HCT116 (cell line): ENCODE measurements around the gene TMEM86B. TPM values are rescaled to one million over a fixed set of nuclear protein-coding genes. Genes with fewer than 3 reads are reported as not detected.

Source experiments
- ATAC-seq: fragments of 200-7000 bp; cut with Tn5 transposase; 2 replicates; pipeline ENCODE4 v1.9.1; 2020; ENCODE audit warnings: mild to moderate bottlenecking, moderate library complexity
- BruUV-seq: library from RNA; stranded (reverse); fragments of 400-500 nt; replicated peaks from 2 replicates; lab custom pipeline; 2021; lab: Mats Ljungman, UMichigan
- CTCF ChIA-PET: fragments of 300-600 bp; sonication (Branson Sonifier 250); formaldehyde crosslinking; loops from one replicate; lab custom pipeline; 2021; ENCODE audit warnings: antibody characterized with exemption; lab: Charles Lee
- POLR2A ChIA-PET: fragments of 300-600, 350-600 bp; sonication (Branson Sonifier 250); formaldehyde crosslinking; loops from one replicate; lab custom pipeline; 2021; ENCODE audit warnings: antibody characterized with exemption; lab: Charles Lee
- RAD21 ChIA-PET, 2 experiments: fragments of 300-600 bp; sonication (Branson Sonifier 250); formaldehyde crosslinking; loops; one replicate each; lab custom pipeline; 2023; ENCODE audit warnings: low total read pairs in 2 of 2; ENCODE audit not compliant: uncharacterized antibody in 2 of 2, unreplicated experiment in 2 of 2, low non-redundant PET in 1 of 2; lab: Charles Lee
- DNase-seq: peaks from one replicate; pipeline ENCODE4 v3.0.0-alpha.2; 2010; ENCODE audit warnings: low read depth, low spot score
- H2AFZ ChIP-seq: fragments of 200-600 bp; shearing (Covaris generic), sonication (generic); 2 replicates; pipeline ENCODE4 v1.6.1; 2017; ENCODE audit warnings: low read depth, mixed run types, mixed read lengths, antibody characterized with exemption, low read length; ENCODE audit not compliant: poor library complexity, severe bottlenecking
- H3K27ac ChIP-seq: 2 replicates; pipeline ENCODE4 v1.5.1; 2012; ENCODE audit warnings: low read depth, low read length
- H3K27me3 ChIP-seq: fragments of 200-600 bp; sonication (generic); 2 replicates; pipeline ENCODE4 v1.6.1; 2016; ENCODE audit warnings: mixed run types, low read length, mixed read lengths; ENCODE audit not compliant: insufficient read depth
- H3K36me3 ChIP-seq, 2 experiments: fragments of 200-500 bp in 1 of 2; fragments of 200-600 bp in 1 of 2; sonication (Bioruptor generic) in 1 of 2; sonication (generic) in 1 of 2; 2 replicates each; pipeline versions ENCODE4 v1.5.1 to v1.6.1; 2014 to 2016; ENCODE audit warnings: low read length in 2 of 2, inconsistent platforms in 1 of 2, mixed read lengths in 1 of 2, mixed run types in 1 of 2; ENCODE audit not compliant: insufficient read depth in 2 of 2, control insufficient read depth in 1 of 2
- H3K4me1 ChIP-seq, 2 experiments: fragments of 200-600 bp in 1 of 2; sonication (generic) in 1 of 2; 2 replicates each; pipeline versions ENCODE4 v1.5.1 to v1.6.1; 2012 to 2017; ENCODE audit warnings: low read length in 2 of 2, inconsistent platforms in 1 of 2, mild to moderate bottlenecking in 1 of 2, mixed read lengths in 1 of 2, mixed run types in 1 of 2, moderate library complexity in 1 of 2; ENCODE audit not compliant: insufficient read depth in 2 of 2, control insufficient read depth in 1 of 2
- H3K4me2 ChIP-seq: fragments of 200-600 bp; sonication (generic); 2 replicates; pipeline ENCODE4 v1.6.1; 2017; ENCODE audit warnings: mixed run types, low read length, mixed read lengths
- H3K4me3 ChIP-seq, 2 experiments: fragments of 200-600 bp in 1 of 2; sonication (generic) in 1 of 2; replicated peaks in 1 of 2; 2 replicates each; pipeline ENCODE4 v1.5.1; 2011 to 2016; ENCODE audit warnings: low read length in 2 of 2, control low read depth in 1 of 2, low read depth in 1 of 2, mild to moderate bottlenecking in 1 of 2, mixed read lengths in 1 of 2, mixed run types in 1 of 2
- H3K79me2 ChIP-seq: fragments of 200-600 bp; sonication (generic); 2 replicates; pipeline ENCODE4 v1.6.1; 2017; ENCODE audit warnings: mild to moderate bottlenecking, mixed run types, low read length, moderate library complexity, mixed read lengths; ENCODE audit not compliant: insufficient read depth
- H3K9ac ChIP-seq: fragments of 200-600 bp; sonication (generic); 2 replicates; pipeline ENCODE4 v1.6.1; 2016; ENCODE audit warnings: low read length, mixed read lengths
- H3K9me2 ChIP-seq: fragments of 200-600 bp; sonication (generic), shearing (Covaris generic); 2 replicates; pipeline ENCODE4 v1.6.1; 2017; ENCODE audit warnings: mixed run types, mild to moderate bottlenecking, moderate library complexity; ENCODE audit not compliant: insufficient read depth
- H3K9me3 ChIP-seq, 2 experiments: fragments of 200-500 bp in 1 of 2; fragments of 200-600 bp in 1 of 2; sonication (Bioruptor generic) in 1 of 2; sonication (generic) in 1 of 2; 2 replicates each; pipeline ENCODE4 v1.6.1; 2014 to 2017; ENCODE audit warnings: low read length in 2 of 2, mixed read lengths in 2 of 2, inconsistent platforms in 1 of 2, low read depth in 1 of 2, mild to moderate bottlenecking in 1 of 2, mixed run types in 1 of 2, moderate library complexity in 1 of 2; ENCODE audit not compliant: control insufficient read depth in 1 of 2, insufficient read depth in 1 of 2
- H4K20me1 ChIP-seq: fragments of 200-600 bp; sonication (generic), shearing (Covaris generic); 2 replicates; pipeline ENCODE4 v1.6.1; 2017; ENCODE audit warnings: mixed run types, mild to moderate bottlenecking, moderate library complexity; ENCODE audit not compliant: insufficient read depth
- CBX3 ChIP-seq: IDR thresholded peaks from 2 replicates; pipeline ENCODE4 v1.6.1; 2012; ENCODE audit warnings: low read depth
- CTCF ChIP-seq, 3 experiments: fragments of 200-600 bp in 1 of 3; sonication (generic) in 1 of 3; IDR thresholded peaks in 2 of 3; conservative IDR thresholded peaks in 1 of 3; 2 replicates each; pipeline ENCODE4 v1.5.1; 2012 to 2017; ENCODE audit warnings: low read depth in 2 of 3, low read length in 2 of 3, antibody characterized with exemption in 1 of 3, borderline replicate concordance in 1 of 3, control low read depth in 1 of 3, mild to moderate bottlenecking in 1 of 3, mixed read lengths in 1 of 3, mixed run types in 1 of 3, moderate library complexity in 1 of 3; ENCODE audit not compliant: insufficient read depth in 1 of 3
- EGR1 ChIP-seq: IDR thresholded peaks from 2 replicates; pipeline ENCODE4 v1.6.1; 2012; ENCODE audit warnings: low read depth
- ELF1 ChIP-seq: IDR thresholded peaks from 2 replicates; pipeline ENCODE4 v1.6.1; 2012; ENCODE audit warnings: low read depth, borderline replicate concordance
- EZH2 ChIP-seq: fragments of 200-600 bp; sonication (generic); IDR thresholded peaks from 2 replicates; pipeline ENCODE4 v1.6.1; 2017; ENCODE audit warnings: antibody characterized with exemption, mixed run types
- EZH2phosphoT487 ChIP-seq: fragments of 200-600 bp; IDR thresholded peaks from 2 replicates; pipeline ENCODE4 v1.6.1; 2018; ENCODE audit warnings: antibody characterized with exemption, borderline replicate concordance
- FOSL1 ChIP-seq: IDR thresholded peaks from 2 replicates; pipeline ENCODE4 v1.6.1; 2012; ENCODE audit warnings: low read depth
- JUND ChIP-seq: IDR thresholded peaks from 2 replicates; pipeline ENCODE4 v1.6.1; 2012
- MAX ChIP-seq: IDR thresholded peaks from 2 replicates; pipeline ENCODE4 v1.6.1; 2012
- POLR2AphosphoS5 ChIP-seq: IDR thresholded peaks from 2 replicates; pipeline ENCODE4 v1.6.1; 2011; ENCODE audit warnings: mild to moderate bottlenecking, low read depth, low read length, moderate library complexity
- SIN3A ChIP-seq: IDR thresholded peaks from 2 replicates; pipeline ENCODE4 v1.6.1; 2012; ENCODE audit warnings: low read depth
- SP1 ChIP-seq: IDR thresholded peaks from 2 replicates; pipeline ENCODE4 v1.6.1; 2012; ENCODE audit warnings: low read depth
- SRF ChIP-seq: IDR thresholded peaks from 2 replicates; pipeline ENCODE4 v1.6.1; 2012; ENCODE audit warnings: low read depth
- TCF7L2 ChIP-seq: IDR thresholded peaks from 2 replicates; pipeline ENCODE4 v1.7.0; 2011; ENCODE audit warnings: borderline replicate concordance, inconsistent platforms; ENCODE audit not compliant: insufficient read depth, insufficient read length; ENCODE audit errors: extremely low read depth
- YY1 ChIP-seq: IDR thresholded peaks from 2 replicates; pipeline ENCODE4 v1.6.1; 2011; ENCODE audit warnings: low read length, low read depth, moderate library complexity, mild to moderate bottlenecking; ENCODE audit not compliant: insufficient replicate concordance; ENCODE audit errors: extremely low read depth
- ZBTB33 ChIP-seq: IDR thresholded peaks from 2 replicates; pipeline ENCODE4 v1.6.1; 2011; ENCODE audit warnings: mild to moderate bottlenecking, low read length, moderate library complexity; ENCODE audit not compliant: insufficient replicate concordance; ENCODE audit errors: extremely low read depth
- ZFX ChIP-seq: fragments of 450-650 bp; IDR thresholded peaks from 2 replicates; pipeline ENCODE4 v1.6.1; 2017
- ZNF274 ChIP-seq: fragments of 200-500 bp; sonication (Bioruptor generic); IDR thresholded peaks from 2 replicates; pipeline ENCODE4 v1.6.1; 2014; ENCODE audit warnings: mild to moderate bottlenecking, low read depth, low read length, inconsistent platforms
- intact Hi-C: fragments of 100-400 bp; cut with micrococcal nuclease; formaldehyde crosslinking; loops from 2 replicates; pipeline ENCODE4 v1.10.0; 2022
- total RNA-seq: library from RNA; stranded (reverse); gene quantifications from one replicate; pipeline ENCODE4 v1.2.1, GENCODE V29; 2021; ENCODE audit not compliant: unreplicated experiment

Gene TMEM86B
- total RNA-seq, 1 experiment from 2014 or later = 10.6 TPM

GRCh38 chr19:55230780-55231179 lies 2.2 kb upstream of the TMEM86B start (continued):
- TF ChIP-seq CTCF (IDR thresholded peaks at IDR 0.05 in 2 of 3, conservative IDR thresholded peaks at IDR 0.05 in 1 of 3; ENCODE audit: borderline replicate concordance in 1 of 3, insufficient read depth in 1 of 3, low read depth in 2 of 3, low read length in 2 of 3) (no peak), EGR1 (no peak), SP1 (no peak), ZNF274 (no peak), POLR2AphosphoS5 (no peak), EZH2phosphoT487 (no peak), TCF7L2 (no peak), SIN3A (no peak), MAX (no peak), FOSL1 (no peak)

GRCh38 chr19:55230329-55230728 lies 1.8 kb upstream of the TMEM86B start:
- no peaks in the 10 kb centered on the region for H3K9me2 ChIP-seq
- BruUV-seq = no TSS peak
- ChIA-PET CTCF (no interaction called here), POLR2A (no interaction called here), RAD21 (no interaction called here)
- no peaks in the 10 kb centered on the region for H3K27me3 ChIP-seq
- no peak overlapping the region for H2AFZ ChIP-seq
- DNase-seq = no peak
- H3K79me2 ChIP-seq = peaks cover 4% of the 10 kb centered on the region; the same call in 1 of the 2 replicates
- H3K4me1 ChIP-seq = no peaks in the 10 kb centered on the region
- no peak overlapping the region for H3K9ac ChIP-seq
- no peak overlapping the region for H3K4me2 ChIP-seq
- H3K4me3 ChIP-seq = no peak overlapping the region
- peaks cover 10 to 24% of the 10 kb centered on the region in 2 experiments for H3K36me3 ChIP-seq
- H3K9me3 ChIP-seq = no peaks in the 10 kb centered on the region
- no peak overlapping the region for H3K27ac ChIP-seq
- no peaks in the 10 kb centered on the region for H4K20me1 ChIP-seq
- no peak for ATAC-seq
- intact Hi-C loops = no loop called here
- TF ChIP-seq SP1 = no peak
- TF ChIP-seq JUND = no peak
- no peak for TF ChIP-seq CTCF (IDR thresholded peaks at IDR 0.05 in 2 of 3, conservative IDR thresholded peaks at IDR 0.05 in 1 of 3; ENCODE audit: borderline replicate concordance in 1 of 3, insufficient read depth in 1 of 3, low read depth in 2 of 3, low read length in 2 of 3)
- TF ChIP-seq SRF = no peak
- TF ChIP-seq POLR2AphosphoS5 = no peak
- TF ChIP-seq ZBTB33 = no peak
- TF ChIP-seq EGR1 = no peak
- no peak for TF ChIP-seq MAX
- TF ChIP-seq EZH2phosphoT487 = no peak
- TF ChIP-seq ZFX = no peak
- TF ChIP-seq YY1 = no peak
- TF ChIP-seq CBX3 = no peak
- TF ChIP-seq EZH2 = no peak
- TF ChIP-seq TCF7L2 = no peak
- TF ChIP-seq ELF1 = no peak
- no peak for TF ChIP-seq SIN3A
